D721Med (cell line): Measurements from ENCODE around the gene TRAPPC11.

Source experiments
- DNase-seq: peaks from one replicate; pipeline ENCODE4 v3.0.0; 2011; ENCODE audit warnings: low spot score; ENCODE audit not compliant: insufficient read length
- FAIRE-seq: peaks from 2 replicates; lab custom pipeline; 2011; peaks lifted over from hg19 to GRCh38; lab: Jason Lieb, UNC
- CTCF ChIP-seq: IDR thresholded peaks from 2 replicates; pipeline ENCODE4 v1.5.1; 2012; ENCODE audit warnings: mild to moderate bottlenecking, control low read depth; ENCODE audit not compliant: insufficient read depth; ENCODE audit errors: missing control alignments

The TRAPPC11 gene

DNA sequence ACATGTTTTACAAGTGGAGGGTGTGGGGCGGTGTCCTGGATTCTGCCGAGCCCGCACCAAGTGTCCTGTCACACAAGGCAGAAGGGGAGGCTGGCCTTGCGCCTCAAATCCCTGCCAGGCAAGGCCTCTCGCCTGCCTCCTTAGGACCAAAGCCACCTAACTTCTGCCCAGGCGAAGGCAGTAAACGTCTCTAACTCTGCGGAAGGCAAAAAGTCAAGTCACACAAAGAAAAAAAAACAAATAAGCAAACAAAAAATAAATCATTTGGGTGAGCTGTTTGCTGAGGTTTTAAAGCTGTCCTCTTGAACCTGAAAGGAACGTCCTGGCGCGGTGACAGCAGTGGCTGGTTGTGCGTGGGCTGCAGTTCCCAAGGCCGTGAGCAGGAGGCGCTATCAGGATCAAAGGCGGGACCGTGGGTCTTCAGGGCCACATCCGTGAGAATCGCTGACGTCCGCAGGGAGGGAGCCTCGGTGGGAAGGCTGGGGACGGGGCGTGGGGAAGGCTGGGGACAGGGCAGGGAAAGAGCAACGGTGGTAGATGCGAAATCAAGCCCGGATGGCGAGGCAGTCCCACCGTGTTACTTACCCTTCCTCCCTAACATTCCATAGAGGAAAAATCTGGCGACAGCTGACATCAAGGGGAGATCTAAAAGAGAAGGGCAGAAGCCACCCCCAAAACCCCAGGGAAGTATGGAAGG lies 99.1 kb downstream of the TRAPPC11 start:
- FAIRE-seq (no peak), DNase-seq (no peak)
- TF ChIP-seq CTCF: no peak

- DNase-seq: no peak
- no peak for TF ChIP-seq CTCF
- no peak for FAIRE-seq
Observed at GRCh38 chr4:183758758-183759447, 99.8 kb downstream of the TRAPPC11 start.

GRCh38 chr4:183760326-183760725 lies 101.2 kb downstream of the TRAPPC11 start:
- FAIRE-seq: no peak
- DNase-seq: no peak
- no peak for TF ChIP-seq CTCF
